GM18511 (cell line): Measurements from ENCODE around the gene GPR137.
A peak's percentile ranks its signal among the peaks of the same experiment; 100 is the strongest.

Experiments
- ATAC-seq: cut with Tn5 transposase; IDR thresholded peaks from one replicate; pipeline ENCODE4 v1.9.1; 2021; ENCODE audit warnings: mild to moderate bottlenecking, moderate library complexity; ENCODE audit not compliant: unreplicated experiment

Gene GPR137

DNA sequence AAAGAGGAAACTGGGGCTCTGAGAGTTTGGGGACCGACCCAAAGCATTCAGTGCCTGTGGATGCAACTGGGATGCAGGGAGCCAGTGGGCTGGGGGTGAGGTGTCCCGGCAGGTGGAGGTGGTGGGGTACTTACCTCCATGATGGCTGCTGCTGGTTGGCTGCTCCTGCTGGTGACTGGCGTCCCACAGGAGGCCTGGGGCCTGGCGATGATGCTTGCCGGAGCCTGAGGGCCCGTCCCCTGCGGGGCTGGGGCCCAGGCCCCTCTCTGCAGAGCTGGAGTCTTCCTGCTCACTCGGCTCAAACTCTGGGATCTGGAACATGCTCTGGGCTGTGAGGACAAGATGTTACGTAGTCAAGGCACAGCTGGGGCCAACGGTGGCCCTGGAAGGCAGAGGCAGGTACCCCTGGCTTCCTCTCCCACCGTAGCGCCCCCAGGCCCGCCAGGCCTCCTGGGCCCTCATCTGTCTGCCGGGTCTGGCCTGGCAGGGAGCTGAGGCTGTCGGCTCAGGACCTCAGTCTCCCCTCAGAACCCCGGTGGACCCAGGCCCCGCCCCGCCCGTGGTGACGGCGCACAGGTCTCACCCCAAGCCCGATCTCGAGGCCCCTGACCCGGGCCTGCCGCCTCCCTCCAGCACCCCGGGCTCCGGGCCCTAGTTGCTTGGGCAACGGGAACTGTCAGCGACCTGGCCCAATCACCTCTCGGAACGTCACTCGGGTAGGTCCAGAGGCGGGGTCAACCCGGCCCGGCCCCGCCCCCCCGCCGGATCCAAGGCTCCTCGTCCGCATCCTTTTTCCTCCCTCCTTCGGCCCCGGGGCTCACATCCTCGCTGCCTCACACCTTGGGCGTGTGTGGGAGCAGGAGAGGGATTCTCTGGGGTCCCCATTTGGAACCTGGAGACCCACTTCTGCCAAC is 1.3 kb upstream of the GPR137 start, which contains the start of gene BAD:
TSS of gene BAD (minus strand) at position 618 of the 914 bp plus-strand sequence. CDS start at position 321, 297 bp downstream.
- ATAC-seq, result peak; percentile 86

GRCh38 chr11:64285885-64286800 is 495 bp downstream of the GPR137 start:
- ATAC-seq, result no peak

DNA sequence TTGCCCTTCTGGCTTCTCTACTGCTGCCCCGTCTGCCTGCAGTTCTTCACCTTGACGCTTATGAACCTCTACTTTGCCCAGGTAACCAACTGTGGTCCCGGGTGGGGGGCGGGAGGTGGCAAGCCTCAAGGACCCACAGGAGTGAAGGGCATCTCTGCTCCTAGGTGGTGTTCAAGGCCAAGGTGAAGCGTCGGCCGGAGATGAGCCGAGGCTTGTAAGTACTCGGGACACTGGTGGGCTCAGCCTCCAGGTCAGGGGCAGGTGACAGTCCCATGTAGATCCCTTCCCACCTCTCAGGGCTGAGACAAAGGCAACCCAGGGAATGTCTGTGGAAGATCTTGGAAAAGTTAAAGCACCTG is 1.1 kb downstream of the GPR137 start:
- no peak for ATAC-seq

DNA sequence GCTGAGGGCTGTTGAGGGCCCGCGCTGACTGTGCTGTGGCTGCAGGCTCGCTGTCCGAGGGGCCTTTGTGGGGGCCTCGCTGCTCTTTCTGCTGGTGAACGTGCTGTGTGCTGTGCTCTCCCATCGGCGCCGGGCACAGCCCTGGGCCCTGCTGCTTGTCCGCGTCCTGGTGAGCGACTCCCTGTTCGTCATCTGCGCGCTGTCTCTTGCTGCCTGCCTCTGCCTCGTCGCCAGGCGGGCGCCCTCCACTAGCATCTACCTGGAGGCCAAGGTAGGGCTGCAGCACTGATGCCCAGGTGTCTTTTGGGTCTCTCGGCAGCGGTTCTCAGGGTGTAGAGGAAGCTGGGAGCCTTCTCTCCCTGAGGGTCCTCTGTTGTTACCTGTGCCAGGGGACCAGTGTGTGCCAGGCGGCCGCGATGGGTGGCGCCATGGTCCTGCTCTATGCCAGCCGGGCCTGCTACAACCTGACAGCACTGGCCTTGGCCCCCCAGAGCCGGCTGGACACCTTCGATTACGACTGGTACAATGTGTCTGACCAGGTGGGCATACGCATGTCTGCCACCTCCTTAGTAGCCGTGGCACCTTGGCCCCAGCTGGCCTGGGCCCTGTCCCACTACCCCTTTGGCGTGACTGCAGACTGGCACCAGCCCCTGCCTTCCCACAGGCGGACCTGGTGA is 2.2 kb downstream of the GPR137 start:
- no peak for ATAC-seq

- ATAC-seq, result no peak
These were observed 2.7 kb downstream of the GPR137 start for GRCh38 chr11:64288353-64288750.

DNA sequence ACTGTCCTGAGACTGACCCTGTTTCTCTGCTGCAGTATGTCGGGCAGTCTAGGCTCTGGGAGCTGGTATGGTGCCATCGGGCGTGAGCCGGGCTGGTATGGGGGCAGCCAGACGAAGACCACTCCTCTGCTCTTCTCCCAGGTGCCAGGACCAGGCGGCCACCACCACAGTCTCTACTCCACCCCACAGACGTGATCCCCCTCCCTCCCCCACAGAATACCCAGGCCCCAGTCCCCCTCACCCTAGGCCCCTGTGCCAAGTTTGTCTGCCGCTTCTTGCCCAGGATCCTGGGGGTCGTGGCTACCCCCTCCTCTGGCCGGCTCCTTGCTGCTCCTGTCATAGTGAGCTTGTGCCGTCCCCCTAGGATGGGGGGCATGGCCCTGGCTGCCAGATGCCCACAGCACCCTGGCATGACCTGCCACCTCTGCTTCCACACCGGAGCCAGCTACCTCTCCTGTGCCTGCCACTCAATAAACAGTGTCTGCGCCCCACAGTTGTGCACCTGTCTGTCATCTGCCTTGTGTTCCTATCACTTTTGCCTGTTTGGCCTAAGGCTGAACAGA is 3.4 kb downstream of the GPR137 start:
- no peak for ATAC-seq

DNA sequence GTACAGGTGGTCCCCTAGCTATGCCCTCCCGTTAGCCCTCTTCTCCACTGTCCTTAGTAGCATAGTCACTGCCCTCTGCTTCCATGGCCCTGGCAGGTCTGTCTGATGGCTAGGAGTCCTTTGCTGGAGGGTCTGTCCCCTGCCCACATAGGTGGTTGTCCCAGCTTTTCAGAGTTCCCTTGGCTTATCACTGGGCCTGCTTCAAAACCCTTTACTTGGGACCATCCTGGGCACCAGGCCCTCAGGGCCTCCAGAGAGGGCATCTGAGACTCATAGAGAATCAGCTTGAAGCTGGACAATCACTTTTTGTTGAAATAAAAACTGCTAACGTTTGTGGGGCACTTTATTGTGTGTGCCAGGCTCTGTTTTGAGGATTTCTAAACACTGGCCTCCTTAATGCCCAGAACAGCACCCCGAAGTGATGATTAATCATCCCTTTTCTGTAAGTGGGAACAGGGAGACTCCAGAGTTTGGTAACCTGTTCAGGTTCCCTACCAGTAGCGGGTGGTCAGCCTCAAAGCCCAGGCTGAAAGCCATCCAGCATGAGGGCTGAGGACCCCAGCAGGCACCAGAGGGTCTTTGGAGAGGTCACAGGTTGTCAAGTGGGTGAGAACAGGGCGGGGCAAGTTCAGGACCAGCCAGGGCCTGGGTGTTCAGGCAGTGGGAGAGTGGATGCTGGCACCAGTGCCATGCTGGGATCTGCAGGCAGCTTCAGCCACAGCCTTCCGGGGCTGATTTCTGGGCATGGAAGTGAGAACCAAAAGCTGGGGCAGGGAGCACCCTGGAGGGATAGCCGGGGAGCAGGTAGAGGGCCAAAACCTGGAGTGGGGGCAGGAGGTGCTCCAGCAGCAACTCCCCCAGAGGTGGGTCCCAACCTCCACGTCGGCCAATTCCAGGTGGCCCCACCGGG is 5.0 kb downstream of the GPR137 start:
- ATAC-seq, result no peak

DNA sequence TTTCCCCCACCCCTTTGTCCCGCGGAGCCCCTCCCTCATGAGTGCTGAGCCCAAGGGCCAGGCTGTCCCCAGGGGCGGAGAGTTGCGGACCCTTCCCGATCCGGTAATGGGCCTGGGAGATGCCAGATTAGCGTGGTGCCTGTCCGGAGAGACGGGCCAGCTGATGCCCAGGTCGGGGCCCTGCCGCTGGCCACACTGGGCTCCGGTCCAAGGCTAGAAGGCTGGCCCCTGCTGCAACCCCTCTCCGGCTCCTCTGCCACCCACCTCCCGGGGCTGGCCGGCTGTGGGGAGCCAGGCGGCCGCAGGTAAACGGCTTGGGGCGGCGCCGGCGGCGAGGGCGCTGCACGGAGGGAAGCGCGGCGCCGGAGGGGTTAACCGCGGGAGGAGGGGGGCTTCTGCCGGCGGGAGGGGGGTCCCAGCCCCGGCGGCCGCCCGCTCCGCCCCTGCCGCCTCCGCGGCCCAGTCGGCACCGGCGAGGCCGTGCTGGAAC is 5.7 kb downstream of the GPR137 start, which contains the start of gene KCNK4:
TSS of gene KCNK4 (plus strand) at position 41 of the 490 bp plus-strand sequence. CDS start 1,717 bp downstream, outside the sequence.
- no peak for ATAC-seq

DNA sequence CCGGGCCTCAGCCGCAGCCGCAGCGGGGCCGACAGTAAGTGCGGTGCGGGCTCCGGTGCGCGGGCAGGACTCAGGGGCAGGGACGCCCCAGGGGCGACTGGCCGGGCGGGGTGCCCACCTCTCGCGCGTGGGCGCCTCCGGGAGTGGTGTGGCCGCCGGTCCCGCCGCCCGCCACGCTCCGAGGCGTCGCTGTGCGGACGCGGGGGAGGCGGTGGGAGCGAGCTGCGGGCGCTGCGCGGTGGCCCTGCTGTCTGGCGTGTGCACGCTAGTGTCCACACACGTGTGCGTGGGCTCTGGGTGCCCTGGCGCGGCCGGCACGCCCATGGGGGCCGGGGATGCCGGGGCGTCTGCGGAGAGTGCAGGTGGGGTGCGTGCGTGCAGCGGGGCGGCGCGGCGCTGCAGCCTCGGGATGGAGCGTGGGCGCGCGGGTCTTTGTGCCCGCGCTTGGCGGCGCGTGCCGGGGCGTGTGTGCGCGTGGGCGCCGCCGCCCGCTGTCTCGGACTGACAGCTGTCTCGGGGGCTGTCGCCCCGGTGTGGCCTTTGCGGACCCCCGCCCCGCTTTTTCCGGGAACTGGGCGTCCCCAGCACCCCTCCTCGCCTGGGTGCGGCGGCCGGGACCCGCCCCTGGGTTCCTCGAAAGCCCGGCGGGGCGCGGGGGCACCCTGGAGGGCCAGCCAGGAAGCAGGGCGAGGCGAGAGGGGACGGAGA is 6.3 kb downstream of the GPR137 start:
- no peak for ATAC-seq

DNA sequence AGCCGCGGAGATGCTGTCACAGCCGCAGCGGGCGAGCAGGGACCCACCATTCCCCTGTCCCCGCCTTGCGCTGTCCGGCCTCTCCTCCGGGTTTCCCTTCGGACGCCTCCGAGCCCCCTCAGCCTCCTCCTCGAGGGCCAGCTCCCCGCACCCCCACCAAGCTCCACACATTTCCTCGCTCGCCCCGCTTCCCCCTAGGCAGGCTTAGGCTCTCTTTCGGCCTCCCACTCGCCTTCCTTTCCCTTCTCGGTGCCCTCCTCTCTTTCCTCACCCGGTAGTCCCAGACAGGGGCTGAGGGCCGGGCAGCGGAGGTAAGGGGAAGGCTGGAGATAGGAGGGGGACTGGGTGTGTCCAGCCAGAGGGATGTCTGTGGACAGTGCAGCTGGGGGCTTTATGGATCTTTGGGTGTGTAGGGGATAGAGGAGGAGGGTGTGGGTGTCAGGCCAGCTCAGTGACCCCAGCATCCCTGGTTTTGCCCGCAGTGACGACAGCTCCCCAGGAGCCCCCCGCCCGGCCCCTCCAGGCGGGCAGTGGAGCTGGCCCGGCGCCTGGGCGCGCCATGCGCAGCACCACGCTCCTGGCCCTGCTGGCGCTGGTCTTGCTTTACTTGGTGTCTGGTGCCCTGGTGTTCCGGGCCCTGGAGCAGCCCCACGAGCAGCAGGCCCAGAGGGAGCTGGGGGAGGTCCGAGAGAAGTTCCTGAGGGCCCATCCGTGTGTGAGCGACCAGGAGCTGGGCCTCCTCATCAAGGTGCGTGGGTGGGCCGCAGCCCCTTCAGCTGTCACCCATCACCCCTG is 7.0 kb downstream of the GPR137 start:
- no peak for ATAC-seq

DNA sequence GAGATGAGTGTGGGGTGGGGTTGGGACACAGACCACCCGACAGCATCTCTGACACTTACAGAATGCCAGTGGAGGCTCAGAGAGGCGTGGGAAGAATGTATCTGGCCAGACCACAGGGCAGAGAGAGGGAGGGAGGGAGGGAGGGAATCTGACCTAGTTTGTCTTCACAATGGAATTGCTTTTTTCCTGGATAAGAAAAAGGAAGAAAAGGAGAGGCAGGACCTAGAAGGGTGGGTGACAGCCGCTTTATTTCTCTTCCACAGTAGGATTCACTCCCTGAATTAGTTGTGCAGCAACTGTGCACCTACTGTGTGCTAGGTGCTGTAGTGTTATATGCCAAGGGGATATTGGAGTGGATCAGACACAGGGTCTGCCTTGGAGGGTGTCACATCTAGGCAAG is 9.1 kb downstream of the GPR137 start:
- no peak for ATAC-seq

DNA sequence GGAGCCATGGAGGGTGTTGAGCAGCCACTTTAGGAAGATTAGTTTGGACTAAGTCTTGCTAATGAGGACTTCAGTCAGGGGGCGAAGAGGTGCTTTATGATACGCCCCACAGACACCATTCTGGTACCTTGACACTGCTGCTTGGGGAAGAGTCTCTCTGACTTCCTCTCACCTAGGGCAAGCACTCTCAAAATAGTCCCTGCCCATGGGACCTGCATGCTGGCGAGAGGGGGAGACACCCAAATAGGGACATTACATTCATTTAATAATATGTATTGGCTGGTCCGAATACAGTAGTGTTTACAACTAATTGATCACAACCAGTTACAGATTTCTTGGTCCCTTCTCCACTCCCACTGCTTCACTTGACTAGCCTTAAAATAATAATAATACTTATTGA is 10.1 kb downstream of the GPR137 start:
- ATAC-seq, result no peak

DNA sequence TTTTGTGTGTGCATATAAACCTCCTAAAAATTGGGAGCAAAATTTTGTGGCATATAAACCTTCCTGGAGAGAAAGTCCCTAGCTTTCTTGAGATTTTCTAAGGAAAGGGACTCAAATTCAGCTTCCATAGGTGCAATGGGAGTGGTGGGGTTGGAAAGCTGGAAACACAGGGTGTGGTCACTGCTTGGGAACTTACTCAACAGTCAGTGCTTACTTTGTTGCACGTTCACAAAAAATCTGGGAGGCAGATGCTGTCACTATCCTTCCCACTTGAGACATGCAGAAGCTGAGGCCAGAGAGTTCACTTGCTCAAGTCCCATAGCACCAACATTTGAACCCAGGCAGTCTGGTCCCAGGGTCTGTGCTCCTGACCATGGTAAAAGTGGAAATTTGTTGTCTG is 10.6 kb downstream of the GPR137 start:
- no peak for ATAC-seq

DNA sequence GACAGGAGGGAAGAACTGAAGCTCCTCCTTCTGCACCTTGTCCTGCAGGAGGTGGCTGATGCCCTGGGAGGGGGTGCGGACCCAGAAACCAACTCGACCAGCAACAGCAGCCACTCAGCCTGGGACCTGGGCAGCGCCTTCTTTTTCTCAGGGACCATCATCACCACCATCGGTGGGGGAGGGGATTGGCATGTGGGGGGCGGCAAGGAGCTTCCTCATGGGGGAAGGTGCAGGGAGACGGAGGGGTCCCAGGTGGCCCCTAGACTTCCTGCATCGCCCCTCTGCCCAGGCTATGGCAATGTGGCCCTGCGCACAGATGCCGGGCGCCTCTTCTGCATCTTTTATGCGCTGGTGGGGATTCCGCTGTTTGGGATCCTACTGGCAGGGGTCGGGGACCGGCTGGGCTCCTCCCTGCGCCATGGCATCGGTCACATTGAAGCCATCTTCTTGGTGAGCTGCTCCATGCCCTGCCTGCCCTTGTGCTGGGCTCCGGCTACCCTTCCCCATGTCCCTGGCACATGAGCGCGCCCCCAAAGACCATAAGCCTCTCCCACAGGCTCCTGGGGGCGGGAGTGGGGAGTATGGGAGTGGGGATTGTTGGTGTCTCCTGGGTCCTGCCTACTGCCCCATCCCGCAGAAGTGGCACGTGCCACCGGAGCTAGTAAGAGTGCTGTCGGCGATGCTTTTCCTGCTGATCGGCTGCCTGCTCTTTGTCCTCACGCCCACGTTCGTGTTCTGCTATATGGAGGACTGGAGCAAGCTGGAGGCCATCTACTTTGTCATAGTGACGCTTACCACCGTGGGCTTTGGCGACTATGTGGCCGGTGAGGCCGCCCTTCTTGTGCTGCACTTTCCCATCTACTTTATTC is 11.4 kb downstream of the GPR137 start:
- no peak for ATAC-seq

GRCh38 chr11:64297699-64298358 is 12.2 kb downstream of the GPR137 start:
- ATAC-seq, result no peak

DNA sequence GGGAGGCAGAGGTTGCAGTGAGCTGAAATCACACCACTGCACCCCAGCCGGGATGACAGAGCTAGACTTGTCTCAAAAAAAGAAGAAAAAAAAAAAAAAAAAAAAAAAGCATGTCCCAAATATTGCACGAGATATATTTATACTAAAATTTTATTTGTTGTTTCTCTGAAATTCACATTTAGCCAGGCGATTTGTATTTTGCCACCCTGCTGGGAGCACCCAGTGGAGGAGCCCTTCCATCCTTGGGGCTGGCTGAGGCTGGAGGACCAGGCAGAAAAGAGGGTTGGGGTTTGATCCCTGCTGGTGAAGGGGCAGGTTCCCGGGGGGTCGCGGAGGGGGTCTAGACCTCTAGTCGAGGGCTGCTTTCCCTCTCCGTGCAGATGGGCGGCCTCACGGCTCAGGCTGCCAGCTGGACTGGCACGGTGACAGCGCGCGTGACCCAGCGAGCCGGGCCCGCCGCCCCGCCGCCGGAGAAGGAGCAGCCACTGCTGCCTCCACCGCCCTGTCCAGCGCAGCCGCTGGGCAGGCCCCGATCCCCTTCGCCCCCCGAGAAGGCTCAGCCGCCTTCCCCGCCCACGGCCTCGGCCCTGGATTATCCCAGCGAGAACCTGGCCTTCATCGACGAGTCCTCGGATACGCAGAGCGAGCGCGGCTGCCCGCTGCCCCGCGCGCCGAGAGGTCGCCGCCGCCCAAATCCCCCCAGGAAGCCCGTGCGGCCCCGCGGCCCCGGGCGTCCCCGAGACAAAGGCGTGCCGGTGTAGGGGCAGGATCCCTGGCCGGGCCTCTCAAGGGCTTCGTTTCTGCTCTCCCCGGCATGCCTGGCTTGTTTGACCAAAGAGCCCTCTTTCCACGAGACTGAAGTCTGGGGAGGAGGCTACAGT is 13.6 kb downstream of the GPR137 start:
- ATAC-seq, result no peak
